HepG2 (cell line): ENCODE results near the gene PYGO1. TPM values are rescaled to one million over a fixed set of nuclear protein-coding genes. Genes with fewer than 3 reads are reported as not detected.

Experiments used
- CHCHD3 ChIP-seq: sonication (generic); formaldehyde crosslinking; IDR thresholded peaks from 2 replicates; pipeline ENCODE4 v1.8.0; 2022; ENCODE audit warnings: mild to moderate bottlenecking, missing genetic modification reagents, moderate library complexity
- HNRNPL ChIP-seq: fragments of 200-400 bp; formaldehyde crosslinking; IDR thresholded peaks from 2 replicates; pipeline ENCODE4 v1.6.1; 2017; ENCODE audit warnings: mild to moderate bottlenecking, low read depth, low read length
- MLLT10 ChIP-seq: sonication (generic); formaldehyde crosslinking; IDR thresholded peaks from 2 replicates; pipeline ENCODE4 v1.4.0; 2020; ENCODE audit warnings: missing genetic modification reagents
- ZNF180 ChIP-seq: sonication (generic); formaldehyde crosslinking; IDR thresholded peaks from 2 replicates; pipeline ENCODE4 v1.4.0; 2020; ENCODE audit warnings: low read depth, missing genetic modification reagents, borderline replicate concordance
- ZNF274 ChIP-seq: sonication (generic); formaldehyde crosslinking; IDR thresholded peaks from 2 replicates; pipeline ENCODE4 v1.5.1; 2020; ENCODE audit warnings: mild to moderate bottlenecking, missing genetic modification reagents
- ZNF354B ChIP-seq: sonication (generic); formaldehyde crosslinking; IDR thresholded peaks from 2 replicates; pipeline ENCODE4 v1.8.0; 2022; ENCODE audit warnings: mild to moderate bottlenecking, missing genetic modification reagents
- ZNF431 ChIP-seq: sonication (generic); formaldehyde crosslinking; IDR thresholded peaks from 2 replicates; pipeline ENCODE4 v1.9.0; 2022; ENCODE audit warnings: missing genetic modification reagents, low read depth, mild to moderate bottlenecking, borderline replicate concordance
- ZNF761 ChIP-seq: sonication (generic); formaldehyde crosslinking; conservative IDR thresholded peaks from 2 replicates; pipeline ENCODE4 v1.4.0; 2020; ENCODE audit warnings: mild to moderate bottlenecking, missing genetic modification reagents
- polyA plus RNA-seq, 8 experiments: library from polyadenylated mRNA; depleted of rRNA in 3 of 8; stranded (reverse) in 7 of 8; unstranded in 1 of 8; fragments of >200 nt; fragmentation: Illumina TruSeq in 4 of 8; extraction: Trizol in 4 of 8; gene quantifications; 2 replicates each; pipeline versions ENCODE4 v1.2.1 to v1.2.3, GENCODE V29; 2011 to 2016; ENCODE audit warnings: low read depth in 4 of 8, missing spikeins in 1 of 8, mixed read lengths in 1 of 8; ENCODE audit not compliant: insufficient read depth in 1 of 8
- total RNA-seq, 5 experiments: library from RNA; depleted of rRNA; stranded (reverse); fragments of >200 nt; fragmentation: Illumina TruSeq; extraction: Trizol; gene quantifications; 2 replicates each; pipeline ENCODE4 v1.2.3, GENCODE V29; 2016; ENCODE audit warnings: low read depth in 1 of 5
- TF ChIP-seq, protein P1 (sequence below): sonication (generic); formaldehyde crosslinking; IDR thresholded peaks from 2 replicates; pipeline ENCODE4 v1.4.0; 2020; ENCODE audit warnings: mild to moderate bottlenecking, missing genetic modification reagents
- TF ChIP-seq, protein P2 (sequence below), 2 experiments: IDR thresholded peaks; 2 replicates each; pipeline ENCODE4 v1.6.1; 2011 to 2012; ENCODE audit warnings: low read length in 2 of 2, borderline replicate concordance in 1 of 2, low read depth in 1 of 2, mild to moderate bottlenecking in 1 of 2, moderate library complexity in 1 of 2
- TF ChIP-seq, protein P3 (sequence below): sonication (generic); formaldehyde crosslinking; IDR thresholded peaks from 2 replicates; pipeline ENCODE4 v1.5.1; 2020; ENCODE audit warnings: missing genetic modification reagents, mild to moderate bottlenecking, borderline replicate concordance

PYGO1 gene
- total and polyA plus RNA-seq, 2 of the 13 experiments (the other 11 are each of a cell fraction or from before 2014, with no cell fraction given), result 1.1 to 1.8 TPM

DNA sequence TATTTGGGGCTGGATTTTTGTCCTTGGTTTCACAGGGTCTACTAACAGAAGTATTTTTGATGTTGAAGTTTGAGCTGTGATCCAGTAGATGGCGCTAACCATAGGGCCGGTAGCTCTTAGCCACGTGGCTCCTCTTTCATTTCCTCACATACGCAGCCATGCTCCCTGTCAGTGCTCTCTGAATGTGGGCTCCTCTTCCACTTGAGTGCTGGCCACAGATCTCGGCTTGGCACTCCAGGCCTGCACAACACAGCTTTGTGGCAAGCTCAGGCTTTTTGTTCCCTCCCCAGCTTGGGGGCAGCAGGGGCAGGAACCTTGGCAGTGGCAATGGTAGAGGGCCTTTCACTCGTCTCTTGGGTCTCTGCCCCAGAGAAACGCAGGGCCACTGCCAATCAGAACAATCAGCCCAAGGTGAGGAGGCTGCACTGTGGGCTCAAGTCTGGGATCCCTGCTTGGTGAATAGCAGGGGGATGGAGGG is 61.5 kb downstream of the PYGO1 start (continued):
- TF ChIP-seq, protein P1, sequence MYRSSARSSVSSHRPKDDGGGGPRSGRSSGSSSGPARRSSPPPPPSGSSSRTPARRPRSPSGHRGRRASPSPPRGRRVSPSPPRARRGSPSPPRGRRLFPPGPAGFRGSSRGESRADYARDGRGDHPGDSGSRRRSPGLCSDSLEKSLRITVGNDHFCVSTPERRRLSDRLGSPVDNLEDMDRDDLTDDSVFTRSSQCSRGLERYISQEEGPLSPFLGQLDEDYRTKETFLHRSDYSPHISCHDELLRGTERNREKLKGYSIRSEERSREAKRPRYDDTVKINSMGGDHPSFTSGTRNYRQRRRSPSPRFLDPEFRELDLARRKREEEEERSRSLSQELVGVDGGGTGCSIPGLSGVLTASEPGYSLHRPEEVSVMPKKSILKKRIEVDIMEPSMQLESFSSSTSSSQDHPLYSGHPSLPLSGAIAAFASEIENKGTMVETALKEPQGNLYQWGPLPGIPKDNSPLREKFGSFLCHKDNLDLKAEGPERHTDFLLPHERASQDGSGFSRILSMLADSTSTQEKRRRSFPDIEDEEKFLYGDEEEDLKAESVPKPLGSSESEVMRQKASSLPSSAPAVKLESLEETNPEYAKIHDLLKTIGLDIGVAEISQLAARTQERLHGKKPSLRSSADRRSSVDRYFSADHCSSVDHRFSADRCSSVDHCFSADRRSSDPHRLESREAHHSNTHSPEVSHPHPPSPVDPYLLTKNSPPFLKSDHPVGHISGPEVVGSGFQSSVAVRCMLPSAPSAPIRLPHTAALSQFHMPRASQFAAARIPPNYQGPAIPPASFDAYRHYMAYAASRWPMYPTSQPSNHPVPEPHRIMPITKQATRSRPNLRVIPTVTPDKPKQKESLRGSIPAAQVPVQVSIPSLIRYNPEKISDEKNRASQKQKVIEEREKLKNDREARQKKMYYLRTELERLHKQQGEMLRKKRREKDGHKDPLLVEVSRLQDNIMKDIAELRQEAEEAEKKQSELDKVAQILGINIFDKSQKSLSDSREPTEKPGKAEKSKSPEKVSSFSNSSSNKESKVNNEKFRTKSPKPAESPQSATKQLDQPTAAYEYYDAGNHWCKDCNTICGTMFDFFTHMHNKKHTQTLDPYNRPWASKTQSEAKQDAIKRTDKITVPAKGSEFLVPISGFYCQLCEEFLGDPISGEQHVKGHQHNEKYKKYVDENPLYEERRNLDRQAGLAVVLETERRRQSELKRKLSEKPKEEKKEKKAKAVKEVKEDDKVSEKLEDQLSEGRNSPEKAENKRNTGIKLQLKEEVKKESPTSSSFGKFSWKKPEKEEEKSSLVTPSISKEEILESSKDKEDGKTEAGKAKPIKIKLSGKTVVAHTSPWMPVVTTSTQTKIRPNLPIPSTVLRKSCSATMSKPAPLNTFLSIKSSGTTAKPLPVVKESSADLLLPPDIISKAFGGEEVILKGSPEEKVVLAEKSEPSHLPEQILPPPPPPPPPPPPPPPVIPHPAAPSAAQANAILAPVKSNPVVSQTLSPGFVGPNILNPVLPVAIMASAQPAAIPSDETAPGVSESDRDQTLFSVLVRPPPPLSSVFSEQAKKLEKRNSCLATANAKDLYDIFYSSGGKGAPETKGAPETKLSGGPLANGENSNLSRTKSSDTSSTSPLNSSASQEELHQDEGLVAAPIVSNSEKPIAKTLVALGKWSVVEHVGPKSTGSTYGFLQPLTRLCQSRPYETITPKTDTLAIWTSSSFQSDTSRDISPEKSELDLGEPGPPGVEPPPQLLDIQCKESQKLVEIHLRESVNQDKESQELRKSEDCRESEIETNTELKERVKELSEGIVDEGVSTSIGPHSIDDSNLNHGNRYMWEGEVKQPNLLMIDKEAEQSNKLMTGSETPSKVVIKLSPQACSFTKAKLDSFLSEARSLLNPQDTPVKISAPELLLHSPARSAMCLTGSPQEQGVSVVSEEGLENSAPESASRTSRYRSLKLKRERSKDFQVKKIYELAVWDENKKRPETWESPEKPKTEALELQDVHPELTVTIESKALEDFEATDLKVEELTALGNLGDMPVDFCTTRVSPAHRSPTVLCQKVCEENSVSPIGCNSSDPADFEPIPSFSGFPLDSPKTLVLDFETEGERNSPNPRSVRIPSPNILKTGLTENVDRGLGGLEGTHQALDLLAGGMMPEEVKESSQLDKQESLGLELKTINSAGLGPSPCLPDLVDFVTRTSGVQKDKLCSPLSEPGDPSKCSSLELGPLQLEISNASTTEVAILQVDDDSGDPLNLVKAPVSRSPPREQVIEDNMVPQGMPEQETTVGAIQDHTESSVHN (CRISPR knock-in tag), result no peak; the same call in 1 of the 2 replicates
- no peak for TF ChIP-seq ZNF431
- no peak for TF ChIP-seq MLLT10 (CRISPR knock-in tag)
- no peak for TF ChIP-seq ZNF180 (CRISPR knock-in tag)
- no peak for TF ChIP-seq ZNF761 (CRISPR knock-in tag)
- TF ChIP-seq CHCHD3 (CRISPR knock-in tag), result no peak
- TF ChIP-seq, protein P2, sequence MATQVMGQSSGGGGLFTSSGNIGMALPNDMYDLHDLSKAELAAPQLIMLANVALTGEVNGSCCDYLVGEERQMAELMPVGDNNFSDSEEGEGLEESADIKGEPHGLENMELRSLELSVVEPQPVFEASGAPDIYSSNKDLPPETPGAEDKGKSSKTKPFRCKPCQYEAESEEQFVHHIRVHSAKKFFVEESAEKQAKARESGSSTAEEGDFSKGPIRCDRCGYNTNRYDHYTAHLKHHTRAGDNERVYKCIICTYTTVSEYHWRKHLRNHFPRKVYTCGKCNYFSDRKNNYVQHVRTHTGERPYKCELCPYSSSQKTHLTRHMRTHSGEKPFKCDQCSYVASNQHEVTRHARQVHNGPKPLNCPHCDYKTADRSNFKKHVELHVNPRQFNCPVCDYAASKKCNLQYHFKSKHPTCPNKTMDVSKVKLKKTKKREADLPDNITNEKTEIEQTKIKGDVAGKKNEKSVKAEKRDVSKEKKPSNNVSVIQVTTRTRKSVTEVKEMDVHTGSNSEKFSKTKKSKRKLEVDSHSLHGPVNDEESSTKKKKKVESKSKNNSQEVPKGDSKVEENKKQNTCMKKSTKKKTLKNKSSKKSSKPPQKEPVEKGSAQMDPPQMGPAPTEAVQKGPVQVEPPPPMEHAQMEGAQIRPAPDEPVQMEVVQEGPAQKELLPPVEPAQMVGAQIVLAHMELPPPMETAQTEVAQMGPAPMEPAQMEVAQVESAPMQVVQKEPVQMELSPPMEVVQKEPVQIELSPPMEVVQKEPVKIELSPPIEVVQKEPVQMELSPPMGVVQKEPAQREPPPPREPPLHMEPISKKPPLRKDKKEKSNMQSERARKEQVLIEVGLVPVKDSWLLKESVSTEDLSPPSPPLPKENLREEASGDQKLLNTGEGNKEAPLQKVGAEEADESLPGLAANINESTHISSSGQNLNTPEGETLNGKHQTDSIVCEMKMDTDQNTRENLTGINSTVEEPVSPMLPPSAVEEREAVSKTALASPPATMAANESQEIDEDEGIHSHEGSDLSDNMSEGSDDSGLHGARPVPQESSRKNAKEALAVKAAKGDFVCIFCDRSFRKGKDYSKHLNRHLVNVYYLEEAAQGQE (IDR thresholded peaks at IDR 0.05; ENCODE audit: borderline replicate concordance in 1 of 2, low read depth in 1 of 2, low read length in 2 of 2), result no peak
- TF ChIP-seq ZNF274 (CRISPR knock-in tag), result no peak; the same call in 1 of the 2 replicates
- no peak for TF ChIP-seq HNRNPL
- TF ChIP-seq, protein P3, sequence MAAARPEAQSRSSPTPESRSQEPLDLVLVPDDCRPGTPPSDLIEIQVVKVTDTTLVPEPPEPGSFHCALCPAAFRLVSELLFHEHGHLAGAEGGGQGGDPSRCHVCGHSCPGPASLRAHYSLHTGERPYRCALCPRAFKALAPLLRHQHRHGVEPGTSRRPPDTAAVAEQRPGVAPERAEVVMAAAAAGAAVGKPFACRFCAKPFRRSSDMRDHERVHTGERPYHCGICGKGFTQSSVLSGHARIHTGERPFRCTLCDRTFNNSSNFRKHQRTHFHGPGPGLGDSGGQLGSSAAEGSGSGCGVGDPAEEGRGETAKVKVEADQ (CRISPR knock-in tag), result no peak
- no peak for TF ChIP-seq ZNF354B
